Measurements from ENCODE around the gene MSANTD2. TPM values are rescaled to one million over a fixed set of nuclear protein-coding genes. Genes with fewer than 3 reads are reported as not detected.

The MSANTD2 gene
- total RNA-seq, 1 experiment from 2014 or later: 15.3 TPM

- Mint-ChIP-seq H3K27ac (ENCODE audit: low read depth, unreplicated experiment) (no peak overlapping the region), H3K4me1 (ENCODE audit: insufficient read depth, unreplicated experiment) (peaks cover 4% of the 10 kb centered on the region)
Measured at GRCh38 chr11:124751391-124751740, 48.8 kb downstream of the MSANTD2 start.

GRCh38 chr11:124749912-124750311 is 50.3 kb downstream of the MSANTD2 start:
- no peak overlapping the region for H3K4me3 Mint-ChIP-seq (ENCODE audit: unreplicated experiment)
- no peaks in the 10 kb centered on the region for H3K36me3 Mint-ChIP-seq (ENCODE audit: insufficient read depth, unreplicated experiment)
- POLR2A ChIA-PET: no interaction called here
- no peaks in the 10 kb centered on the region for H3K27me3 Mint-ChIP-seq (ENCODE audit: insufficient read depth, unreplicated experiment)
- no peak for DNase-seq (ENCODE audit: unreplicated experiment)
- BruUV-seq (replicated peaks): no TSS peak
- no peak overlapping the region for H3K27ac Mint-ChIP-seq (ENCODE audit: low read depth, unreplicated experiment)
- no peaks in the 10 kb centered on the region for H3K9me3 Mint-ChIP-seq (ENCODE audit: unreplicated experiment)
- no peak for TF ChIP-seq CTCF (IDR thresholded peaks at IDR 0.05; ENCODE audit: unreplicated experiment)
- H3K4me1 Mint-ChIP-seq (ENCODE audit: insufficient read depth, unreplicated experiment): peaks cover 6% of the 10 kb centered on the region
- intact Hi-C loops (cut with micrococcal nuclease): loop anchor here (5.0 to 10.0 kb wide), 2 partner anchors 45 to 78 kb away; partner anchors contain the start of genes SIAE and SPA17
- CTCF ChIA-PET: interaction anchor here (0.6 to 2.4 kb wide), 3 partner anchors 54 to 106 kb away, joined by 5 to 9 read pairs (median 5); no protein-coding TSS in a partner anchor

More at GRCh38 chr11:124751391-124751740, 48.8 kb downstream of the MSANTD2 start:
- TF ChIP-seq CTCF (IDR thresholded peaks at IDR 0.05; ENCODE audit: unreplicated experiment): no peak
- Mint-ChIP-seq H3K36me3 (ENCODE audit: insufficient read depth, unreplicated experiment) (no peaks in the 10 kb centered on the region), H3K27me3 (ENCODE audit: insufficient read depth, unreplicated experiment) (no peaks in the 10 kb centered on the region), H3K4me3 (ENCODE audit: unreplicated experiment) (no peak overlapping the region), H3K9me3 (ENCODE audit: unreplicated experiment) (no peaks in the 10 kb centered on the region)
- intact Hi-C loops (cut with micrococcal nuclease): no loop called here
- BruUV-seq (replicated peaks): no TSS peak
- DNase-seq (ENCODE audit: unreplicated experiment): no peak
- ChIA-PET POLR2A (no interaction called here), CTCF (interaction anchor here (0.6 to 2.4 kb wide), 9 partner anchors 10 to 129 kb away, joined by 3 to 14 read pairs (median 5); no protein-coding TSS in a partner anchor)

GRCh38 chr11:124748481-124749343 is 51.5 kb downstream of the MSANTD2 start:
- Mint-ChIP-seq H3K27ac (ENCODE audit: low read depth, unreplicated experiment) (no peak overlapping the region), H3K4me3 (ENCODE audit: unreplicated experiment) (no peak overlapping the region), H3K9me3 (ENCODE audit: unreplicated experiment) (no peaks in the 10 kb centered on the region), H3K36me3 (ENCODE audit: insufficient read depth, unreplicated experiment) (no peaks in the 10 kb centered on the region), H3K27me3 (ENCODE audit: insufficient read depth, unreplicated experiment) (no peaks in the 10 kb centered on the region), H3K4me1 (ENCODE audit: insufficient read depth, unreplicated experiment) (peaks cover 6% of the 10 kb centered on the region)
- no peak for DNase-seq (ENCODE audit: unreplicated experiment)
- no TSS peak for BruUV-seq (replicated peaks)
- POLR2A ChIA-PET: interaction anchor here (0.6 kb wide), 1 partner anchor 597 kb away, joined by 3 read pairs; no protein-coding TSS in a partner anchor
- intact Hi-C loops (cut with micrococcal nuclease): loop anchor here (5.0 to 10.0 kb wide), 2 partner anchors 46 to 76 kb away; partner anchors contain the start of genes SIAE and SPA17
- TF ChIP-seq CTCF (IDR thresholded peaks at IDR 0.05; ENCODE audit: unreplicated experiment): no peak
- CTCF ChIA-PET: interaction anchor here (0.5 to 6.6 kb wide), 8 partner anchors 9 to 930 kb away, joined by 3 to 72 read pairs (median 4); partner anchors contain the start of genes ESAM and SPA17

- POLR2A ChIA-PET: no interaction called here
- no peak for TF ChIP-seq CTCF (IDR thresholded peaks at IDR 0.05; ENCODE audit: unreplicated experiment)
- CTCF ChIA-PET: interaction anchor here (0.5 to 6.6 kb wide), 6 partner anchors 8 to 90 kb away, joined by 3 to 72 read pairs (median 8); partner anchors contain the start of gene ESAM
- Mint-ChIP-seq H3K27ac (ENCODE audit: low read depth, unreplicated experiment) (no peak overlapping the region), H3K4me3 (ENCODE audit: unreplicated experiment) (no peak overlapping the region), H3K36me3 (ENCODE audit: insufficient read depth, unreplicated experiment) (no peaks in the 10 kb centered on the region), H3K4me1 (ENCODE audit: insufficient read depth, unreplicated experiment) (peaks cover 6% of the 10 kb centered on the region), H3K27me3 (ENCODE audit: insufficient read depth, unreplicated experiment) (no peaks in the 10 kb centered on the region), H3K9me3 (ENCODE audit: unreplicated experiment) (no peaks in the 10 kb centered on the region)
- no TSS peak for BruUV-seq (replicated peaks)
- no peak for DNase-seq (ENCODE audit: unreplicated experiment)
- intact Hi-C loops (cut with micrococcal nuclease): loop anchor here (5.0 to 10.0 kb wide), 2 partner anchors 47 to 76 kb away; partner anchors contain the start of genes SIAE and SPA17
Measured at GRCh38 chr11:124748100-124748418, 52.1 kb downstream of the MSANTD2 start.
